ENCODE measurements around the gene LHFPL6. TPM values are rescaled to one million over a fixed set of nuclear protein-coding genes. Genes with fewer than 3 reads are reported as not detected.

The LHFPL6 gene
- total and polyA plus RNA-seq, 2 experiments from 2014 or later: 7.8 to 9.5 TPM

DNA sequence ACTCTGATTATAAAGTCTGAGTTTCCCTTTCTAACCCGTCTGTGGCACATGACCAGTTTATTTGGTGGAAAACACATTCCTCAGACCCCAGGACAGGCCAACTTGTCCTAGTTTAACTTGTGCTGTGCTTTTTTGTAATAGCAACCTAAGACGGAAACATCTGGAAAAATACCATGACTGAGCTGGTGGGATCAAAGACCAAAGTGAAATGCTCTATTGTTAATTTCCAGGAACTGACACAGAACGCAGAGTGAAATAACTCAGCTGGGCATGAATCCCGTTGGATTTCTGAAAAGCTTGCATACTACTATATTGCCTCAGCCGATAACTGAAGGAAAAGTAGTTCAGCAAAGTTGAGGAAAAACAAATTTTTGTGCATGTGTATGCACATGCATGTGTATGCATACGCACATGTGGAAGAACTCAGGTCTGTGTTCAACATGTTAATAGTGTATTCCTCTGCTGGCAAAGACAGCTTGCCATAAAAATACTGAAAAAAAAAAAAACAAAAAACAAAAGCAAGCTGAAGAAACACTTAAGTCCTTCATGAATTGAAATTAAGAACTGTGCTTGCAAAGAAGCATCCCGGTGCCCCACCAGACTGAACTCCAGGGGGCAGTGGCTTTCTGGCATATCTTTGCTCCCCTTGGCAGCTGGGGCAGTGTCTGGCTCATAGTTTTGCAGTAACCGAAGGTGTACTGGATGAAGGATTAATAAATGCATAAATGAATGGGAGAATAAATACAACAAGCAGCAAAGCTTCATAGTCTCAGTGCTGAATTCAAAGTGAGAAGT is 187.8 kb downstream of the LHFPL6 start (continued):
- TF ChIP-seq, protein P1, sequence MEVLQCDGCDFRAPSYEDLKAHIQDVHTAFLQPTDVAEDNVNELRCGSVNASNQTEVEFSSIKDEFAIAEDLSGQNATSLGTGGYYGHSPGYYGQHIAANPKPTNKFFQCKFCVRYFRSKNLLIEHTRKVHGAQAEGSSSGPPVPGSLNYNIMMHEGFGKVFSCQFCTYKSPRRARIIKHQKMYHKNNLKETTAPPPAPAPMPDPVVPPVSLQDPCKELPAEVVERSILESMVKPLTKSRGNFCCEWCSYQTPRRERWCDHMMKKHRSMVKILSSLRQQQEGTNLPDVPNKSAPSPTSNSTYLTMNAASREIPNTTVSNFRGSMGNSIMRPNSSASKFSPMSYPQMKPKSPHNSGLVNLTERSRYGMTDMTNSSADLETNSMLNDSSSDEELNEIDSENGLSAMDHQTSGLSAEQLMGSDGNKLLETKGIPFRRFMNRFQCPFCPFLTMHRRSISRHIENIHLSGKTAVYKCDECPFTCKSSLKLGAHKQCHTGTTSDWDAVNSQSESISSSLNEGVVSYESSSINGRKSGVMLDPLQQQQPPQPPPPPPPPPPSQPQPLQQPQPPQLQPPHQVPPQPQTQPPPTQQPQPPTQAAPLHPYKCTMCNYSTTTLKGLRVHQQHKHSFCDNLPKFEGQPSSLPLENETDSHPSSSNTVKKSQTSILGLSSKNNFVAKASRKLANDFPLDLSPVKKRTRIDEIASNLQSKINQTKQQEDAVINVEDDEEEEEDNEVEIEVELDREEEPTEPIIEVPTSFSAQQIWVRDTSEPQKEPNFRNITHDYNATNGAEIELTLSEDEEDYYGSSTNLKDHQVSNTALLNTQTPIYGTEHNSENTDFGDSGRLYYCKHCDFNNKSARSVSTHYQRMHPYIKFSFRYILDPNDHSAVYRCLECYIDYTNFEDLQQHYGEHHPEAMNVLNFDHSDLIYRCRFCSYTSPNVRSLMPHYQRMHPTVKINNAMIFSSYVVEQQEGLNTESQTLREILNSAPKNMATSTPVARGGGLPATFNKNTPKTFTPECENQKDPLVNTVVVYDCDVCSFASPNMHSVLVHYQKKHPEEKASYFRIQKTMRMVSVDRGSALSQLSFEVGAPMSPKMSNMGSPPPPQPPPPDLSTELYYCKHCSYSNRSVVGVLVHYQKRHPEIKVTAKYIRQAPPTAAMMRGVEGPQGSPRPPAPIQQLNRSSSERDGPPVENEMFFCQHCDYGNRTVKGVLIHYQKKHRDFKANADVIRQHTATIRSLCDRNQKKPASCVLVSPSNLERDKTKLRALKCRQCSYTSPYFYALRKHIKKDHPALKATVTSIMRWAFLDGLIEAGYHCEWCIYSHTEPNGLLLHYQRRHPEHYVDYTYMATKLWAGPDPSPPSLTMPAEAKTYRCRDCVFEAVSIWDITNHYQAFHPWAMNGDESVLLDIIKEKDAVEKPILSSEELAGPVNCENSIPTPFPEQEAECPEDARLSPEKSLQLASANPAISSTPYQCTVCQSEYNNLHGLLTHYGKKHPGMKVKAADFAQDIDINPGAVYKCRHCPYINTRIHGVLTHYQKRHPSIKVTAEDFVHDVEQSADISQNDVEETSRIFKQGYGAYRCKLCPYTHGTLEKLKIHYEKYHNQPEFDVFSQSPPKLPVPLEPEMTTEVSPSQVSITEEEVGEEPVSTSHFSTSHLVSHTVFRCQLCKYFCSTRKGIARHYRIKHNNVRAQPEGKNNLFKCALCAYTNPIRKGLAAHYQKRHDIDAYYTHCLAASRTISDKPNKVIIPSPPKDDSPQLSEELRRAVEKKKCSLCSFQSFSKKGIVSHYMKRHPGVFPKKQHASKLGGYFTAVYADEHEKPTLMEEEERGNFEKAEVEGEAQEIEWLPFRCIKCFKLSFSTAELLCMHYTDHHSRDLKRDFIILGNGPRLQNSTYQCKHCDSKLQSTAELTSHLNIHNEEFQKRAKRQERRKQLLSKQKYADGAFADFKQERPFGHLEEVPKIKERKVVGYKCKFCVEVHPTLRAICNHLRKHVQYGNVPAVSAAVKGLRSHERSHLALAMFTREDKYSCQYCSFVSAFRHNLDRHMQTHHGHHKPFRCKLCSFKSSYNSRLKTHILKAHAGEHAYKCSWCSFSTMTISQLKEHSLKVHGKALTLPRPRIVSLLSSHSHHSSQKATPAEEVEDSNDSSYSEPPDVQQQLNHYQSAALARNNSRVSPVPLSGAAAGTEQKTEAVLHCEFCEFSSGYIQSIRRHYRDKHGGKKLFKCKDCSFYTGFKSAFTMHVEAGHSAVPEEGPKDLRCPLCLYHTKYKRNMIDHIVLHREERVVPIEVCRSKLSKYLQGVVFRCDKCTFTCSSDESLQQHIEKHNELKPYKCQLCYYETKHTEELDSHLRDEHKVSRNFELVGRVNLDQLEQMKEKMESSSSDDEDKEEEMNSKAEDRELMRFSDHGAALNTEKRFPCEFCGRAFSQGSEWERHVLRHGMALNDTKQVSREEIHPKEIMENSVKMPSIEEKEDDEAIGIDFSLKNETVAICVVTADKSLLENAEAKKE (CRISPR knock-in tag; IDR thresholded peaks at IDR 0.05): no peak
- no peak for TF ChIP-seq STAT1 (IDR thresholded peaks at IDR 0.05; ENCODE audit: unreplicated experiment)

DNA sequence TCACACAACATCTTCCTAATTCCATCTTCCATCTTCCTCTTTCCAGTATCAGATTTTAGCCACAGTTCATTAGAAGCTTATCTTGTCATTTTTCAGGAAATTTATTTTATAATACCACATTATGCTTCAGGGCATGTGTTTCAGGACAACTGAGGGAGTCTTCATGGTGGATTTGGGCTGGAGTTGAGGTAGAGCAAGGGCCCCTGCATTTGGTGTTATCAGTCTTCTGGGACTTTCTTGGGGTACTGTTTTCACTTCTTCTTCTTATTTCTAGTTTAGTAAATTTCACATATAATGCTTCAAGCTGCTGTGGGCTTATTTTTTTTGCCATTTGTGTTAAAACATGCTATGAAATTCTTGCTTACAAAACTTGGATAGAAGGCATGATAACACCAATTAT is 188.7 kb downstream of the LHFPL6 start:
- H3K27me3 Mint-ChIP-seq (ENCODE audit: insufficient read depth, low read depth, poor library complexity): peaks cover 3% of the 10 kb centered on the region
- H2AFZ ChIP-seq: no peak overlapping the region
- H3K79me2 ChIP-seq (replicated peaks; ENCODE audit: insufficient read depth): no peaks in the 10 kb centered on the region
- no peak overlapping the region for H3K4me3 ChIP-seq
- no peaks in the 10 kb centered on the region for H3K36me3 ChIP-seq (ENCODE audit: insufficient read depth)
- H3F3A ChIP-seq (replicated peaks; ENCODE audit: low read depth): no peaks in the 10 kb centered on the region
- DNase-seq (ENCODE audit: low spot score): no peak
- peaks cover 77% of the 10 kb centered on the region for H3K4me1 Mint-ChIP-seq
- H3K27ac ChIP-seq (ENCODE audit: low read depth): no peak overlapping the region
- H4K20me1 ChIP-seq (replicated peaks; ENCODE audit: insufficient read depth): no peaks in the 10 kb centered on the region
- H3K9me3 Mint-ChIP-seq: no peaks in the 10 kb centered on the region
- no peak overlapping the region for H3K4me3 Mint-ChIP-seq
- H3K27me3 ChIP-seq (ENCODE audit: insufficient read depth): no peaks in the 10 kb centered on the region
- H3K36me3 Mint-ChIP-seq (ENCODE audit: low read depth): no peaks in the 10 kb centered on the region
- no peak overlapping the region for H3K4me2 ChIP-seq
- ATAC-seq: no peak
- H3K4me1 ChIP-seq (ENCODE audit: insufficient read depth): peaks cover 74% of the 10 kb centered on the region
- H3K9me2 ChIP-seq (ENCODE audit: insufficient read depth): no peaks in the 10 kb centered on the region
- H3K27ac Mint-ChIP-seq: no peak overlapping the region
- TF ChIP-seq EZH2phosphoT487 (IDR thresholded peaks at IDR 0.05; ENCODE audit: unreplicated experiment) (no peak), ZNF114 (CRISPR knock-in tag; IDR thresholded peaks at IDR 0.05) (no peak)
- TF ChIP-seq, protein P2, sequence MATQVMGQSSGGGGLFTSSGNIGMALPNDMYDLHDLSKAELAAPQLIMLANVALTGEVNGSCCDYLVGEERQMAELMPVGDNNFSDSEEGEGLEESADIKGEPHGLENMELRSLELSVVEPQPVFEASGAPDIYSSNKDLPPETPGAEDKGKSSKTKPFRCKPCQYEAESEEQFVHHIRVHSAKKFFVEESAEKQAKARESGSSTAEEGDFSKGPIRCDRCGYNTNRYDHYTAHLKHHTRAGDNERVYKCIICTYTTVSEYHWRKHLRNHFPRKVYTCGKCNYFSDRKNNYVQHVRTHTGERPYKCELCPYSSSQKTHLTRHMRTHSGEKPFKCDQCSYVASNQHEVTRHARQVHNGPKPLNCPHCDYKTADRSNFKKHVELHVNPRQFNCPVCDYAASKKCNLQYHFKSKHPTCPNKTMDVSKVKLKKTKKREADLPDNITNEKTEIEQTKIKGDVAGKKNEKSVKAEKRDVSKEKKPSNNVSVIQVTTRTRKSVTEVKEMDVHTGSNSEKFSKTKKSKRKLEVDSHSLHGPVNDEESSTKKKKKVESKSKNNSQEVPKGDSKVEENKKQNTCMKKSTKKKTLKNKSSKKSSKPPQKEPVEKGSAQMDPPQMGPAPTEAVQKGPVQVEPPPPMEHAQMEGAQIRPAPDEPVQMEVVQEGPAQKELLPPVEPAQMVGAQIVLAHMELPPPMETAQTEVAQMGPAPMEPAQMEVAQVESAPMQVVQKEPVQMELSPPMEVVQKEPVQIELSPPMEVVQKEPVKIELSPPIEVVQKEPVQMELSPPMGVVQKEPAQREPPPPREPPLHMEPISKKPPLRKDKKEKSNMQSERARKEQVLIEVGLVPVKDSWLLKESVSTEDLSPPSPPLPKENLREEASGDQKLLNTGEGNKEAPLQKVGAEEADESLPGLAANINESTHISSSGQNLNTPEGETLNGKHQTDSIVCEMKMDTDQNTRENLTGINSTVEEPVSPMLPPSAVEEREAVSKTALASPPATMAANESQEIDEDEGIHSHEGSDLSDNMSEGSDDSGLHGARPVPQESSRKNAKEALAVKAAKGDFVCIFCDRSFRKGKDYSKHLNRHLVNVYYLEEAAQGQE (IDR thresholded peaks at IDR 0.05; ENCODE audit: unreplicated experiment): no peak
- TF ChIP-seq, protein P3, sequence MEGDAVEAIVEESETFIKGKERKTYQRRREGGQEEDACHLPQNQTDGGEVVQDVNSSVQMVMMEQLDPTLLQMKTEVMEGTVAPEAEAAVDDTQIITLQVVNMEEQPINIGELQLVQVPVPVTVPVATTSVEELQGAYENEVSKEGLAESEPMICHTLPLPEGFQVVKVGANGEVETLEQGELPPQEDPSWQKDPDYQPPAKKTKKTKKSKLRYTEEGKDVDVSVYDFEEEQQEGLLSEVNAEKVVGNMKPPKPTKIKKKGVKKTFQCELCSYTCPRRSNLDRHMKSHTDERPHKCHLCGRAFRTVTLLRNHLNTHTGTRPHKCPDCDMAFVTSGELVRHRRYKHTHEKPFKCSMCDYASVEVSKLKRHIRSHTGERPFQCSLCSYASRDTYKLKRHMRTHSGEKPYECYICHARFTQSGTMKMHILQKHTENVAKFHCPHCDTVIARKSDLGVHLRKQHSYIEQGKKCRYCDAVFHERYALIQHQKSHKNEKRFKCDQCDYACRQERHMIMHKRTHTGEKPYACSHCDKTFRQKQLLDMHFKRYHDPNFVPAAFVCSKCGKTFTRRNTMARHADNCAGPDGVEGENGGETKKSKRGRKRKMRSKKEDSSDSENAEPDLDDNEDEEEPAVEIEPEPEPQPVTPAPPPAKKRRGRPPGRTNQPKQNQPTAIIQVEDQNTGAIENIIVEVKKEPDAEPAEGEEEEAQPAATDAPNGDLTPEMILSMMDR (conservative IDR thresholded peaks at IDR 0.05; ENCODE audit: low read depth in 2 of 2): no peak
- TF ChIP-seq, protein P4, sequence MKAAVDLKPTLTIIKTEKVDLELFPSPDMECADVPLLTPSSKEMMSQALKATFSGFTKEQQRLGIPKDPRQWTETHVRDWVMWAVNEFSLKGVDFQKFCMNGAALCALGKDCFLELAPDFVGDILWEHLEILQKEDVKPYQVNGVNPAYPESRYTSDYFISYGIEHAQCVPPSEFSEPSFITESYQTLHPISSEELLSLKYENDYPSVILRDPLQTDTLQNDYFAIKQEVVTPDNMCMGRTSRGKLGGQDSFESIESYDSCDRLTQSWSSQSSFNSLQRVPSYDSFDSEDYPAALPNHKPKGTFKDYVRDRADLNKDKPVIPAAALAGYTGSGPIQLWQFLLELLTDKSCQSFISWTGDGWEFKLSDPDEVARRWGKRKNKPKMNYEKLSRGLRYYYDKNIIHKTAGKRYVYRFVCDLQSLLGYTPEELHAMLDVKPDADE (IDR thresholded peaks at IDR 0.05): no peak

All from GM23338 (cell line).